Neural progenitor cell (in vitro differentiated cells): Measurements from ENCODE around the gene ALPL. TPM values are rescaled to one million over a fixed set of nuclear protein-coding genes. Genes with fewer than 3 reads are reported as not detected.

Experiments
- DNase-seq: peaks from one replicate; pipeline ENCODE4 v3.0.0-alpha.2; 2016; ENCODE audit warnings: low spot score
- H2AFZ ChIP-seq: fragments of 200-600 bp; sonication (generic); replicated peaks from 2 replicates; pipeline ENCODE4 v1.6.1; 2016; ENCODE audit warnings: antibody characterized with exemption
- H3F3A ChIP-seq: fragments of 200-600 bp; sonication (generic); 2 replicates; pipeline ENCODE4 v1.6.1; 2016; ENCODE audit warnings: antibody characterized with exemption, low read depth
- H3K27ac ChIP-seq: fragments of 200-600 bp; sonication (generic); 2 replicates; pipeline ENCODE4 v1.5.1; 2016; ENCODE audit warnings: mild to moderate bottlenecking
- H3K27me3 ChIP-seq: fragments of 200-600 bp; sonication (generic); 2 replicates; pipeline ENCODE4 v1.6.1; 2016; ENCODE audit warnings: mild to moderate bottlenecking, moderate library complexity
- H3K36me3 ChIP-seq: fragments of 200-600 bp; sonication (generic); 2 replicates; pipeline ENCODE4 v1.5.1; 2016
- H3K4me1 ChIP-seq: fragments of 200-600 bp; sonication (generic); 2 replicates; pipeline ENCODE4 v1.6.1; 2016; ENCODE audit warnings: mixed run types
- H3K4me2 ChIP-seq: fragments of 200-600 bp; sonication (generic); 2 replicates; pipeline ENCODE4 v1.6.1; 2016
- H3K4me3 ChIP-seq: fragments of 200-600 bp; sonication (generic); 2 replicates; pipeline ENCODE4 v1.5.1; 2016
- H3K79me2 ChIP-seq: fragments of 200-600 bp; sonication (generic); 2 replicates; pipeline ENCODE4 v1.6.1; 2016; ENCODE audit warnings: low read depth
- H3K9ac ChIP-seq: fragments of 200-600 bp; sonication (generic); 2 replicates; pipeline ENCODE4 v1.6.1; 2016
- H3K9me3 ChIP-seq: fragments of 200-600 bp; sonication (generic); 2 replicates; pipeline ENCODE4 v1.5.1; 2016; ENCODE audit warnings: low read depth
- H4K20me1 ChIP-seq: fragments of 200-600 bp; sonication (generic); 2 replicates; pipeline ENCODE4 v1.6.1; 2016; ENCODE audit warnings: low read depth
- H3K27ac Mint-ChIP-seq: 3 replicates; pipeline ENCODE4 v1.8.0; 2021; ENCODE audit warnings: mixed read lengths
- H3K27me3 Mint-ChIP-seq: 2 replicates; pipeline ENCODE4 v1.8.0; 2022; ENCODE audit warnings: low read depth, mild to moderate bottlenecking, inconsistent platforms, moderate library complexity, mixed read lengths; ENCODE audit not compliant: insufficient read depth
- H3K36me3 Mint-ChIP-seq: 3 replicates; pipeline ENCODE4 v1.8.0; 2021; ENCODE audit warnings: mixed read lengths
- H3K4me1 Mint-ChIP-seq: 3 replicates; pipeline ENCODE4 v1.8.0; 2021; ENCODE audit warnings: mixed read lengths
- H3K4me3 Mint-ChIP-seq: 3 replicates; pipeline ENCODE4 v1.8.0; 2021; ENCODE audit warnings: mild to moderate bottlenecking, moderate library complexity, mixed read lengths
- H3K9me3 Mint-ChIP-seq: 3 replicates; pipeline ENCODE4 v1.8.0; 2020; ENCODE audit warnings: mixed read lengths
- EZH2 ChIP-seq: fragments of 200-600 bp; sonication (generic); IDR thresholded peaks from 2 replicates; pipeline ENCODE4 v1.6.1; 2017; ENCODE audit warnings: antibody characterized with exemption, mild to moderate bottlenecking, moderate library complexity
- EZH2phosphoT487 ChIP-seq: fragments of 200-600 bp; sonication (generic); IDR thresholded peaks from 2 replicates; pipeline ENCODE4 v1.6.1; 2017; ENCODE audit warnings: antibody characterized with exemption
- total RNA-seq: library from RNA; depleted of rRNA; stranded (reverse); fragments of >200 nt; gene quantifications from 2 replicates; pipeline ENCODE4 v1.2.3, GENCODE V29; 2015; ENCODE audit warnings: low replicate concordance
- TF ChIP-seq, protein P1 (sequence below): fragments of 200-600 bp; sonication (generic); IDR thresholded peaks from 2 replicates; pipeline ENCODE4 v1.5.1; 2017; ENCODE audit warnings: antibody characterized with exemption, mild to moderate bottlenecking

ALPL gene
- total RNA-seq, 1 donor from 2014 or later, result 51.3 TPM

DNA sequence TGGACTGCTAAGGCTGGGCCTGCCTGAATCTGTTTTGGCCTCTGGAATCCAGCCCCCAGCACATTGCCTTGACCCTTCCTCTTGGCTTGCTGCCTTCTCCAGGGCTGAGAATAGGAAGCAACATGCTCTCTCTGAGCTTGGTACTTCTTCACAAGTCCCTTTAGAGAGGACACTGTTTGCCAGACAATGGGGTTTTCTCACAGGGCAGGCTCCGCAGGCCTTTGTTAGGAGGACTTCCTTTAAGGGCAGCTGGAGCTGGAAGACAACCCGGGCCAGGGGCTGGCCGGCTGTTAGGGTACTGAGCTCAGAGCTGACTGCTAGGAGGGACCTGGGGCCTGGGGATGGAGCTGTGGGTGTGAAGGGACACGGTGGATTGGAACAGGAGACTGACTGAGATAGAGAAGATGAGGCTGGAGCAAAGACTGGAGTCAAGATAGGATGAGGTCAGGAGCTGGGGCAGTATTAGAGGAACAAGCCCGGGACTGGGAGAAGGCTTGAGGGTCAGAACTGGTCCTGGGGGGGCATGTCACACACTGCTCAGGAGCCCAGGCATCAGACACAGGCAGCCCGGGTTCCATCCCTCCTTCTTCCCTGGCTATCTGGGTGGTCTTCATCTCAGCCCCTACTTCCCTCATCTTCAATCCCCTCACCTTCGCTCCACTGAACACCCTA lies 5.4 kb upstream of the ALPL start:
- Histone ChIP-seq H3K4me1 (peaks cover 12% of the 10 kb centered on the region), H3K36me3 (no peaks in the 10 kb centered on the region), H3K79me2 (no peaks in the 10 kb centered on the region), H3K27ac (no peak overlapping the region), H4K20me1 (no peaks in the 10 kb centered on the region), H3F3A (peaks cover 8% of the 10 kb centered on the region), H3K27me3 (peaks cover 12% of the 10 kb centered on the region), H3K9ac (no peak overlapping the region), H3K4me2 (no peak overlapping the region), H3K9me3 (no peaks in the 10 kb centered on the region), H3K4me3 (no peak overlapping the region), H2AFZ (no peak overlapping the region)
- H3K9me3 Mint-ChIP-seq, result peaks cover 3% of the 10 kb centered on the region
- H3K27ac Mint-ChIP-seq, result peak overlapping the region; percentile 50
- peak; percentile 63 for DNase-seq
- TF ChIP-seq, protein P1, sequence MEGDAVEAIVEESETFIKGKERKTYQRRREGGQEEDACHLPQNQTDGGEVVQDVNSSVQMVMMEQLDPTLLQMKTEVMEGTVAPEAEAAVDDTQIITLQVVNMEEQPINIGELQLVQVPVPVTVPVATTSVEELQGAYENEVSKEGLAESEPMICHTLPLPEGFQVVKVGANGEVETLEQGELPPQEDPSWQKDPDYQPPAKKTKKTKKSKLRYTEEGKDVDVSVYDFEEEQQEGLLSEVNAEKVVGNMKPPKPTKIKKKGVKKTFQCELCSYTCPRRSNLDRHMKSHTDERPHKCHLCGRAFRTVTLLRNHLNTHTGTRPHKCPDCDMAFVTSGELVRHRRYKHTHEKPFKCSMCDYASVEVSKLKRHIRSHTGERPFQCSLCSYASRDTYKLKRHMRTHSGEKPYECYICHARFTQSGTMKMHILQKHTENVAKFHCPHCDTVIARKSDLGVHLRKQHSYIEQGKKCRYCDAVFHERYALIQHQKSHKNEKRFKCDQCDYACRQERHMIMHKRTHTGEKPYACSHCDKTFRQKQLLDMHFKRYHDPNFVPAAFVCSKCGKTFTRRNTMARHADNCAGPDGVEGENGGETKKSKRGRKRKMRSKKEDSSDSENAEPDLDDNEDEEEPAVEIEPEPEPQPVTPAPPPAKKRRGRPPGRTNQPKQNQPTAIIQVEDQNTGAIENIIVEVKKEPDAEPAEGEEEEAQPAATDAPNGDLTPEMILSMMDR, result no peak
- TF ChIP-seq EZH2phosphoT487 (no peak), EZH2 (no peak)
- H3K27me3 Mint-ChIP-seq, result peaks cover 19% of the 10 kb centered on the region
- H3K4me1 Mint-ChIP-seq, result peaks cover 13% of the 10 kb centered on the region
- no peaks in the 10 kb centered on the region for H3K36me3 Mint-ChIP-seq
- no peak overlapping the region for H3K4me3 Mint-ChIP-seq

DNA sequence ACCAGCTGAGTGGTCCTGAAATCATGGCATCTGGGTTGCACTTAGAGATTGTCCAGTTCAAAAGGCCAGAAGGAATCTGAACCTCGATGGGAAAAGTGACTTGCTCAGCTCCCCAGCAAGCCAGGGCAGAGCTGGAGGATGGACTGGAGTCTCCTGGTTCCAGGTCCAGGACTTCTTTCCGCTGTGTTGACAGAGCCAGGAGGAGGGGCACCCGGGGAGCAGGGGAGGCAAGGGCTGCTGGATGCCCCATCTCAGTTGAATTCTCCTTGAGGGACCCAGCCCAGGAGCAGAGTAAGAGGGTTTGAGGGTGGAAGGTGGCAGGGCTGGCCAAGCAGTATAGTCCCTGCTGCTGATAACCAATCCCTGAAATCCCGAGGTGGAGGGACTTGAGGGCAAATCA lies 2.4 kb upstream of the ALPL start:
- Histone ChIP-seq H3K4me2 (no peak overlapping the region), H3K27ac (no peak overlapping the region), H3F3A (peaks cover 25% of the 10 kb centered on the region), H3K4me3 (no peak overlapping the region), H3K27me3 (peaks cover 13% of the 10 kb centered on the region), H3K36me3 (no peaks in the 10 kb centered on the region), H3K9me3 (no peaks in the 10 kb centered on the region), H3K4me1 (peaks cover 23% of the 10 kb centered on the region), H4K20me1 (peaks cover 15% of the 10 kb centered on the region), H3K79me2 (peaks cover 22% of the 10 kb centered on the region), H2AFZ (no peak overlapping the region), H3K9ac (no peak overlapping the region)
- TF ChIP-seq, protein P1, result no peak
- TF ChIP-seq EZH2phosphoT487, result no peak
- no peak for TF ChIP-seq EZH2
- Mint-ChIP-seq H3K36me3 (no peaks in the 10 kb centered on the region), H3K4me1 (peaks cover 32% of the 10 kb centered on the region), H3K4me3 (no peak overlapping the region), H3K27ac (no peak overlapping the region), H3K9me3 (no peaks in the 10 kb centered on the region), H3K27me3 (peaks cover 23% of the 10 kb centered on the region)
- DNase-seq, result no peak

DNA sequence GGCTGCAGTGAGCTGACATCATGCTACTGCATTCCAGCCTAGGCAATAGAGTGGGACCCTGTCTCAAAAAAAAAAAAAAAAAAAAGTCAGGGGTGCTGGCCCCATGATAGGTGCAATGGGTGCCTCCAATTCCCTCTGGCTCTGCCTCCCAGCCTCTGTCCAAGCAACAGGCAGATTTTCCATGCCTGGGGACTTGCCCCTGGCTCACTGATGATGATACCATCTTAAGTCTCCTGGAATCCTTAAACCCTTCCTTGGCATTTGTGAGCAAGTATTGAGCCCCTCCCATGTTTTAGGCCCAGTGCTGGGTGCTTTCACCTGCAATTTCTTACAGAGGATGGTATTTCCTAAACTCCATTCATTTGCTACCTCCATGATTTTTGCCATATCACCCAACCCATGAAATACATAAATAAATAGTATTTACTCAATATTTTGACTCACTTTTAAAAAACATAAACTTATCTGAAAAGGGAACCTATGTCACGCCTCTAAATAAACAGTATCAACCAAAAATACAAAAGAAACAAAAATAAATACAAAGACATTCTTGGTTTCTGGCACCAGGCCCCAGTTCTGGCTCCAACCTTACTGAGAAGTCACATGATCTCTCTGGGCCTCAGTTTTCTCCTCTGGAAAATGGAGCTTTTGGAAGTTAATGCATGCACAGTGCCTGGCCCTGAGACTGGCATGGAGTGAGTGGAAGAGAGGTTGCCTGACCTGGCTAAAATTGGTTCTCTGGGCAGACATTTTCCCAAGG lies 1.5 kb upstream of the ALPL start:
- Histone ChIP-seq H3K9me3 (no peaks in the 10 kb centered on the region), H4K20me1 (peaks cover 22% of the 10 kb centered on the region), H3K4me2 (no peak overlapping the region), H3K9ac (no peak overlapping the region), H3F3A (peaks cover 25% of the 10 kb centered on the region), H3K27ac (no peak overlapping the region), H3K79me2 (peaks cover 31% of the 10 kb centered on the region), H3K27me3 (peaks cover 13% of the 10 kb centered on the region), H2AFZ (no peak overlapping the region), H3K4me3 (no peak overlapping the region), H3K4me1 (peaks cover 28% of the 10 kb centered on the region), H3K36me3 (no peaks in the 10 kb centered on the region)
- H3K27me3 Mint-ChIP-seq, result peaks cover 23% of the 10 kb centered on the region
- H3K27ac Mint-ChIP-seq, result no peak overlapping the region
- no peaks in the 10 kb centered on the region for H3K36me3 Mint-ChIP-seq
- peak overlapping the region; percentile 64 for H3K4me3 Mint-ChIP-seq
- no peaks in the 10 kb centered on the region for H3K9me3 Mint-ChIP-seq
- H3K4me1 Mint-ChIP-seq, result peaks cover 40% of the 10 kb centered on the region
- DNase-seq, result no peak
- TF ChIP-seq EZH2phosphoT487, result no peak
- TF ChIP-seq EZH2, result no peak
- TF ChIP-seq, protein P1, result no peak
